Tongue (tissue), 2 donors: Measurements from ENCODE around the gene KLHL8. TPM values are rescaled to one million over a fixed set of nuclear protein-coding genes. Genes with fewer than 3 reads are reported as not detected.
A peak's percentile ranks its signal among the peaks of the same experiment; 100 is the strongest.
"Not testable (repeated sequence)": the region's sequence is repeated elsewhere in the genome, so short reads cannot be mapped to it uniquely, and the experiment has no call there.

Source experiments
- DNase-seq: peaks from one replicate; pipeline ENCODE4 v3.0.0-alpha.2; 2015
- total RNA-seq: library from RNA; depleted of rRNA; stranded (reverse); fragments of >200 nt; gene quantifications from one replicate; pipeline ENCODE4 v1.2.3, GENCODE V29; 2014

Gene KLHL8
- total RNA-seq, 1 donor from 2014 or later = 22.5 TPM

GRCh38 chr4:87171944-87172343 lies 48.5 kb downstream of the KLHL8 start:
- DNase-seq = no peak

- no peak for DNase-seq
Observed at GRCh38 chr4:87166296-87166854, 54.0 kb downstream of the KLHL8 start.

GRCh38 chr4:87165892-87166291 lies 54.5 kb downstream of the KLHL8 start:
- DNase-seq = no peak

- no peak for DNase-seq
Observed at GRCh38 chr4:87153078-87153870, 67.1 kb downstream of the KLHL8 start.

DNA sequence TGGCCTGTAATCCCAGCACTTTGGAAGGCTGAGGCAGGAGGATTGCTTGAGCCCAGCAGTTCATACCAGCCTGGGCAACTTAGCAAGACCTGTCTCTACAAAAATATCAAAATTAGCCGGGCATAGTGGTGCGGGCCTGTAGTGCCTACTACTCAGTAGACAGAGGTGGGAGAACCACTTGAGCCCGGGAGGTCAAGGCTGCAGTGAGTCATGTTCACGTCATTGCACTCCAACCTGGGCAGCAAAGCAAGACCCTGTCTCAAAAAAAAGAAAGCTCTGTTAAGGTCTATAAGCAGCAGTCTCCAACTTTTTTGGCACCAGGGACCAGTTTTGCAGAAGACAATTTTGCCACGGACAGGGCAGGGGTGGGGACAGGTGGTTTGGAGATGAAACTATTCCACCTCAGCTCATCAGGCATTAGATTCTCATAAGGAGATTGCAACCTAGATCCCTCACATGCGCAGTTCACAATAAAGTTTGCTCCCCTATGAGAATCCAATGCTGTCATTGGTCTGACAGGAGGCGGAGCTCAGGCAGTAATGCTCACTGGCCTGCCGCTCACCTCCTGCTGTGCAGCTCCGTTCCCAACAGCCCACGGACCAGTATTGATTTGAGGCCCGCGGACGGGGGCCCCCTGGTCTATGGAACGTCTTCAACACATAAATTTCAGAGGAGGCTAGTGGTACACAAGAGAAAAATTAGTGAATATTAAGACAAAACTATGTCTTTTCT lies 67.9 kb downstream of the KLHL8 start:
- DNase-seq = no peak

DNA sequence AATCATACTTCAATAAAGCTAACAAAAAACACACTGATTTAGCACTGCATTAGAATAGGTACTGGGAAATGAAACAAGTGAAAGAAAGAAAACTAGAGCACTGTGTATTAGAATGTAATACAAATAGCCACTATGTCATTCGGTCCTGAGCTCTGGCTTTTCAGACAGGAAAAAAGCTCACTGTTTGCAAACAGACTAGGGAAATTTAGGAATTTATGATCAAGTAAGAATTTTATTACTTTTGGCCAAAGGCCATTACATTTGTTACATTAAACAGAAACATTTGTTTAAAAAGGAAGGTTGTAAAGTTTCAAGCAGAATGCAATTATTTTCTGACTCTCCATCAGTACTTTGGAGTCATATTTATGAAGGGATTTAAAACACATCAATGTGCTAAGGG lies 68.7 kb downstream of the KLHL8 start:
- no peak for DNase-seq

DNA sequence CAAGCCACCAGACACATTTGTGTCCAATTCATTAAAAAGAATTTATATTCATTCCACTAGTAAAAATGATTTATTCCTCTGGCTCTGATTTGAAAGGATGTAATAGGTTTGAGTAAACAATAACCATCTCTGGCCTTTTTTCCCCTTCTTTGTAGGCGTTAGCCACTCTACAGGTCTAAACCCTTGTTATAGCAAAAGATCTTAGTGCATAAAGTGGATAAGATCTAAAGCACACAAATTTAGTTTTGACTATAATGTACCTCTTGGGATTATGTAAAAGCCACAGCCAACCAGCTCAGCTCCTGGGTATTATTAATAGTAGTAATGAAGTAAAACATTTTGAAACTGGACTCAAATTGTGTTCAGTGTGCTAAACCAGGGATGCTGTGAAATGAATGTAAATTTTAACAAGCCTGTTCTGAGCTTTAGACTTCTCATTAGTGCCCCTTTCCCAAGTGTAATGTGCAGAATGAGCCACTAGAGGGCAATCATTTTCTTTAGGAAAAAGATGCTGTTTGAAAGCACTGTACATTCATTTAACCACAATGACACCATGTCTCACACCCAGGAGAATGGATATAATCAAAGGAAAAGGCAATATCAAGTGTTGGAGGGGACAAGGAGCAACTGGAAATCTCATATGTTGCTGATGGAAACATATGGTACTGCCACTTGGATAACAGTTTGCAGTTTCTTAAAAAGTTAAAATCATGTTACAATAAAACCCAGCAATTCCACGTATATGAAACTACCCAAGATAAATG lies 69.7 kb downstream of the KLHL8 start:
- peak; percentile 88 for DNase-seq

DNA sequence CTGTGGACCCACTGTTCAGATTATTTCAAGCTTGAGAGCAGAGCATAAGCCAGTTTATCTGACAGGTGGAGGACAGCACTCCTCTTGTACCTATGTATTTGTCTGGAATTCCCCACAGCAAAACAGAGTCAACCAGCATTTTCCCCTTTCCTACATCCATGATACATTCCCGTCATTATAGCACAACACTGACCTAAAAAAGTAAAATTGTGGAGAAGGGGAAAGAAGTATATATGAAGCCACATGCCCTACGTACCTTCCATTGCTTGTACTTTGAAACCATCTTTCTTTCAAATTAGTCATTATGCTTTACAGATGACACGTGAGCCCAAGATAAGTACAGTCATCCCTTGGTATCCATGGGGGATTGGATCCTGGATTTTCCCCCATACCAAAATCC lies 73.3 kb downstream of the KLHL8 start:
- DNase-seq = no peak

- not testable (repeated sequence) for DNase-seq
Observed at GRCh38 chr4:87145934-87146333, 74.5 kb downstream of the KLHL8 start.

- no peak for DNase-seq
Observed at GRCh38 chr4:87144356-87144755, 76.1 kb downstream of the KLHL8 start.

- DNase-seq = no peak
Observed at GRCh38 chr4:87141428-87141827, 79.0 kb downstream of the KLHL8 start.

DNA sequence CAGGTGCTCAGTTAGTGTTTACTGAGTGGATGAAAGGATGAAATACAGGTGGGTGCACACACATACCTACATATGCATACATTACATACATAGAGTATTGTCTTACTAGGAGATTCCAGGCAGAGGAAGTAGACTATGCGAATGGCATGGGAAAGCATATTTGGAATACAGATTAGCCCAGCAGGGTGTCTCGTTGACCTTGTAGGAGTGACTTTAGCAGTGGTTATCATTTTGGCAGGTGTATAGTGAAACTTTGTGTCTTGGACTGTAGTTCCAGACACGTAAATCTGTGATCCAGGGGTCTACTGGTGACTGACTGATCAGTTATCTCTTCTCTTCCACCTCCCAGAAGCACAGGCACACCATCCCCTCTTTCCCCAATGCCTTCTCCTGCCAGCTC lies 86.3 kb downstream of the KLHL8 start:
- DNase-seq = no peak

DNA sequence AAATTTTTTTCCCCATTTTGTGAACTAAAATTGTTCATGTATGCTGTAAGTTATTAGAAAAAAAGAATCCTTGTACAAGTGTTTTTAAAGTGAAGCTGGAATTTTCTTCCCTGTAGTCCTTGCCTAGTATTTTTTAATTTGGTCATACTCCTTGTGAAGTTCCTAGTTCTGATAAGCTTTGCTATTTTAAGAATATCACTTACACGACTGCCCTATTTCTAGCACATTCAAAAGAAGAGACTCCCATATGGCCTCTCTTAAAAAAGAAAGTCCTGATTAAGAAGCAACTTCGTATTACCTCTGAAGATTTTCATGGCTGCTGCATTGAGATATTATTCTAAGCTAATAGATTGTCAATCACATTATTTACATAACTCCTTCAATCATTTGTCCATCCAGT lies 87.2 kb downstream of the KLHL8 start:
- DNase-seq = no peak

GRCh38 chr4:87132035-87132434 lies 88.4 kb downstream of the KLHL8 start:
- no peak for DNase-seq

GRCh38 chr4:87130985-87131703 lies 89.3 kb downstream of the KLHL8 start:
- DNase-seq = no peak

DNA sequence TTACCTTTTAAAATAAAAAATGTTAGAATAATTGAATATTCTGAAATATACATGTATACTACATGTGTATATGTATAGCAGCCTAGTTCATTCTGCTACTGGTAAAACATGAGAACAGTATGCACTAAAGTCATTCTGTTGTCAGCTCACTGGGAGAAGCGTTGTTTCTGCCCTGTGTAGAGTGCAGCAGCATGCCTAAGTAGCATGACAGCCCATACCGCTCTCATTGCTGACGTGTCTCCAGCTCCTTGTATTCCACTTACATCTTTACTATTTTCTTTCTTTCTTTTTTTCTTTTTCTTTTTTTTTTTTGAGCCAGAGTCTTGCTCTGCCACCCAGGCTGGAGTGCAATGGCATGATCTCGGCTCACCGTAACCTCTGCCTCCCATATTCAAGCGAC lies 90.7 kb downstream of the KLHL8 start:
- no peak for DNase-seq

GRCh38 chr4:87128006-87128705 lies 92.3 kb downstream of the KLHL8 start:
- no peak for DNase-seq

GRCh38 chr4:87126056-87126455 lies 94.4 kb downstream of the KLHL8 start:
- DNase-seq = no peak

DNA sequence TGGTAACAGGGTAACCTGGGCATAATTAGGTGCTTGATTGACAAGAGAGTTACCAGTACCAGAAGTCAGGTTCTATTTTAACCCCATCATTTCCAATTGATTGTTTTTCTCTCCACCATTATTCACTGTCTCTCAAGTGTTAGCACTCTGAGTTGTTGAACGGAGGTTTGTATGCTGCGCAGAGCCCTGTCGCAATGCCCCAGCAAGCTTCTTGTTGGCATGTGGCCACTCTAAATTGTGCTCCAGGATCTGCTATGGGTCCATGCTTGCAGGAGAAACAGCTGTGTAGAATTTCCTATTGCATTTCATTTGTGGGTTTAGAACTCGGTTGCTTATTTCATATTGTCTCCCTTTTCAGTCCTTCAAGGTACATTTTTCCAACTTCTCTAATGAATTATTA lies 98.2 kb downstream of the KLHL8 start:
- no peak for DNase-seq

DNA sequence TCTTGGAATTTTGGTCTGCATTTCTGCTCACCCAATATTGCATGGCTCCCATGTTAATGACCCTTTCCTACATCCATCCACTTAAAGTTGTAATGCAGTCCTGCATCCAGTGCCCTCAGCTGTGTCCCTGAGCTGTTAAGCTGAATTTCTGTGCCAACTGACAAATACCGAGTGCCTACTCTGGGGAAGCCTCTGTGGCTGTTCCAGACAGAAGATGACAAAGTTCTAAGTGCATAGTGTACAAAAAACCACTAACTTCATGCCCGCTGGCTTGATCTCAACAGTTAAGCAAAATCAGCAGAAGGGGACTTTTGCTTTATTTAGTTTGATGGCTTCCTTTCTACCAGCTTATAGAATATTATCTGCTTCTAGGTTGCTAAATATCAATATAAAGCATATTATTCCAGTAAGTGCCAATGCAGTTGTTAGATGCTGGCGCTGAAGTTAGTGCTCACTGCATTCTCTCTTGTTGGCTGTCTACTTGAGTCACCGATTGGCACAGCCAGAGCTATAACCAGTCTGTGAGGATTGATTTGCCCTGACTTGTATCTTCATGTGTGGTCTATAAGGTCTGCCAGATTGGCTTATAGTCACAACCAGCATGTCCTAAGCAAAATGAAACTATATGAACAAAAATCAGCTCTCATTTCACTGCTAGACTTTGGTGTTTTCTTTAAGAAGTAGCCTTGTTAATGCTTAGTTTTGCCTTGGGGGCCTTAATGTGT lies 98.9 kb downstream of the KLHL8 start:
- DNase-seq = peak; percentile 53
